T-helper 1 cell treated with Interleukin-12 subunit alpha and Interleukin-12 subunit beta and Interleukin-4 antibody, amounts not matched to agents 30 ng/mL and 1 ng/mL, for 36 hours (primary cell): Measurements from ENCODE around the gene WDPCP. TPM values are rescaled to one million over a fixed set of nuclear protein-coding genes. Genes with fewer than 3 reads are reported as not detected.
"Not testable (repeated sequence)": the region's sequence is repeated elsewhere in the genome, so short reads cannot be mapped to it uniquely, and the experiment has no call there.

Source experiments
- intact Hi-C: fragments of 100-400 bp; cut with micrococcal nuclease; formaldehyde crosslinking; loops from one replicate; pipeline ENCODE4 v1.15.1; 2024
- total RNA-seq: library from RNA; stranded (reverse); gene quantifications from 2 replicates; pipeline ENCODE4 v1.2.3, GENCODE V29; 2022

Gene WDPCP
- total RNA-seq, 1 donor from 2014 or later: 5.9 TPM

DNA sequence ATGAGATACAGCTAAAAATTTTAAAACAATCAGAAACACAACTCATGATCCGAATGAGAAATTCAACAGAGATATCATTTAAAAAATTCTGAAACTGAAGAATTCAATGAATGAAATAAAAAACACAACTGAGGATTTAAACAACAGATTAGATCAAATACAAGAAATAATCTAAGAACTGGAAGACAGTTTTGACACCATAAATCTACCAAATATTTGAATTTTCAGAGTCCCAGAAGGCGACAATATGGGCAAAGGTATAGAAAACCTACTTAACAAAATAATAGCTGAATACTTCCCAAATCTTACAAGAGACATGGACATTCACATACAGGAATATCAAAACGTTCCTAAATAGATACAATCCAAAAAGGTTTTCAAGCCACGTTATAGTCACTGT is 315.7 kb downstream of the WDPCP start:
- intact Hi-C loops: no loop called here

DNA sequence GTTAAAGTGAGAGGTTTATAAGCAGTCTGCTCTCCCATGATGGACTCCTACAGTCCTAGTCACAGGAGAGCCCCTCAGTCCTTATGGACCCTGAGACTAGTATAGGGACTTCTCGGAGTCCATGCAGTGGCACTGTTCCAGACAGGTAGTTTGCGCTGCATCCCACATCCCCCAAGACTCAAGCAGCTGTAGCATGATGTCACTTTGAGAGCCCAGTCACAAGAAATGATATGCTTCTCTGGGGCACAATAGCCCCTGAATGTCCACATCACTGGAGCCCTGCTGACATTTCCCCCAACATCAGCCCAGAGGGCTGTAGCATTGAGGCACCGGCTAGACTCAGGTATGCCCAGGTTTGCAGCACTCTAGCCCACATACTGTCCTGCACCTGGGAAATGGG is 317.6 kb downstream of the WDPCP start:
- intact Hi-C loops: no loop called here

DNA sequence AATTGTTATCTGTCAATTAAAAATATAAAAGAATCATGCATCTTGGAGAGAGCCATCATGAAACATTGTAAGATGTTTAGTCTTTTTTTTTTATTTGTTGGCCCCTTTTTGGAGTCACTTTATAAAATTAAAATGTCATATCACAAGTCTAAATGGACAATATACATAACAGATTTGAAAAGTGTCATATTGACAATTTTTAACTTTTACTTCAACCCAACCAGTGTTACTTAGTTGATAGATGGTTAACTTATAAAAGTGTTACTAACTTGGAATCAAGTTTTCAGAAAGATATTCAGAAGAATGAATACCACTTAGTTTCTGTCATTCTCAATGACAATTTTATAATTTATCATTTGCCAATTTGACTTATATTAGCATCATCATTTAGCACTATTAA is 319.3 kb downstream of the WDPCP start:
- intact Hi-C loops: no loop called here

DNA sequence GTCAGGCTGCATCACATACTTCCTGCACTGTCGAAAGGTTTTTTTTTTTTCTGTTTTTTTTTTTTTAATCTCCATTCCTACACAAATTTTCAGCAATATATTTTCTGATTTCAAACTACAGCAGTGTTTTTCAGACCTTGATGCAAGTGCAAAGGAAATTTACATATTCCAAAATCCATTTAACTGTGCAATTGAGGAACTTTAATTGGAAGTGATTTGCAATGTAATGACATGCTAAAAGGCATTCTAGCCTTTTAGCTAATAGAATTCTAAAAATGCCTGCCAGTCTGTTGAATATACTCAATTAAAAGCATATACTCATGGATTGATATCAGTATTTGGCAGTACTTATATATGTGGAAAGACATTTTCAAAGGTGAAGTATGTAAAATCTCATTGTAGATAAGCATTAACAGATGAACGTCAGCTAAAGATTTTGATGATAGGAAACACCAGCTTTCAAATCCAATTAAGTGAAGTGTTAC is 327.1 kb downstream of the WDPCP start:
- intact Hi-C loops: no loop called here

GRCh38 chr2:63257473-63257872 is 330.8 kb downstream of the WDPCP start:
- intact Hi-C loops: no loop called here

DNA sequence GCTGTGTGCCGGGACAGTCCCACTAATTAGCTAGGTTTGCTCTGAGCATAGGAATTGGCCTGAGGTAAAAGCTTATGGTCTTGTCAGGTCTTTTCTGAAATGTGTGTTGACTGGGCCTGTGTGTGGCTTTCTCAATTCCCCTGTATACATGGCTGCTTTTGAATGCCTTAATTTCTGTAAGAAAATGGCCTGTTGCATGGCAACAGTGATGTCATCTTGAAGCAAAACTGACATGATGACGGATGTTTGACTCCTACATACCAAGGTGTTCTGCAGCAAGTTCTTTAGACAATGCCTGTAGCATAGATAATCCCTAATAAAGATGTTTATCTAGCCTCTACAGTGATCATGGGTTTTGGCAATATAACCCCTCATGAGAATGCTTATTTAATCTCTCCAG is 339.1 kb downstream of the WDPCP start:
- intact Hi-C loops: no loop called here

- intact Hi-C loops: no loop called here
These were observed 345.5 kb downstream of the WDPCP start for GRCh38 chr2:63242747-63243146.

GRCh38 chr2:63225964-63226686 is 362.2 kb downstream of the WDPCP start:
- intact Hi-C loops: no loop called here

GRCh38 chr2:63218800-63219526 is 369.3 kb downstream of the WDPCP start:
- intact Hi-C loops: no loop called here

DNA sequence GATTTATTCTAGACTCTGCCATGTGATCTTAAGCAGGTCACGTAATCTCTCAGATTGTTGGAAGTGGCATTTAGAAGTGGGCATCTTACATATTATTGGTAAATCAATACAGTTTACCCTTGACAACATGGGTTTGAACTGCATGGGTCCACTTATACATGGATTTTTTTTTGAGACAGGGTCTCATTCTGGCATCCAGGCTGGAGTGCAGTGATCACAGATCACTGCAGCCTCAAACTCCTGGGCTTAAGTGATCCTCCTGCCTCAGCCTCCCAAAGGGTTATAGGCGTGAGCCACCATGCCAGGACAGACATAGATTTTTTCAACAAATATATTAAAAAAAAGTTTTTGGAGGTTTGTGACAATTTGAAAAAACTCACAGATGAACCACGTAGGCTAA is 393.0 kb downstream of the WDPCP start:
- intact Hi-C loops: no loop called here

- intact Hi-C loops: no loop called here
These were observed 394.1 kb downstream of the WDPCP start for GRCh38 chr2:63194175-63194574.

GRCh38 chr2:63192889-63193774 is 395.1 kb downstream of the WDPCP start:
- intact Hi-C loops: no loop called here

DNA sequence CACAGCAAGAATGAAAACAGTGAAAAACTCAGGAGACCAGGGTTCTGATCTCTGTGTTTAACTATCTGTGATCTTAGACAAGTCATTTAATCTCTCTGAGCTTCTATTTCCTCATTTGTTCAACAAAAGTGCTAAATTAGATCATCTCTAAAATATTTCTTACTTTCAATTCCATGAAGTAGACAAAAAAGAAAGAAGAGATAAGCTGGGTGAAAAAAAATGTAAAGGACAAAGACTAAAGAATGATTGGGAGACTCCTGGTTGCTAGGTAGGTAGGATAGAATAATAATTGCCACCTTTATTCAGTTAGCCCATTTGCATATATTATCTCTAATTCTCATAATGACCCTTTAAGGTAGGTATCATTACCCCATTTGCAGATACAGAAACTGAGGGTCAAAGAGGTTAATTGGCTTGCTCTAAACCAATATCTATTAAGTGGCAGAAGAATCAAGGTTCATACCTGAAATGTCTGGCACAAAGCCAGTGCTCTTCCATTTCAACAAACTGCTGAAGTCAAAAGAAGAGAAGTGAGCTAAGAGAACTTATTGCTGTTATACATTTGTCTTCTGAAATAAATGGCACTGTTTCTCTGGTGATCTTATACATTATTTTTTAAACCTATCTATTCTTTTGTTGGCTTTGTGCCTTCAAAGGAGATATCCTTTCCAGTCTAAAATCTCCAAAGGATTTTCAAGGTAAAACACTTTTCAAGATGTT is 395.9 kb downstream of the WDPCP start:
- intact Hi-C loops: no loop called here

DNA sequence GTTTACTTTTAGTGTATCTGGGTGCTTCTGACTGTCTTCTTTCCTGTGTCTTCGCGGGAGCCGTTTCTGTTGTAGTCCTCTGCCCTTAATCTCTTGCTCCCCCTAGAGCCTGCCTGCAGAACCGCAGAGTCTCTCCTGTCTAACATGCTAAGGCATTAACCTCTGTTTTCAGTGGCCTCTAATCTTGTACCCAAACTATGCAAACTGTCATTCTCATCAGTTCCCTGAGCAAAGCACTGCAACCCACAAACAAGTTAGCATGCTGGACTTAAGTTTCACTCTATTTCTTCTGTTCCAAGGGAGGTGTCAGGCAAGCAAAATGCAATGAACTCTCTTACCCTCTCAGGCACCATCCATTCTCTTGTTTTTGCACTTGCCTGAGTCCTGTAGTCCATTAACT is 399.3 kb downstream of the WDPCP start:
- intact Hi-C loops: loop anchor here (1.0 to 10.0 kb wide), 2 partner anchors 402 to 734 kb away; no protein-coding TSS in a partner anchor

DNA sequence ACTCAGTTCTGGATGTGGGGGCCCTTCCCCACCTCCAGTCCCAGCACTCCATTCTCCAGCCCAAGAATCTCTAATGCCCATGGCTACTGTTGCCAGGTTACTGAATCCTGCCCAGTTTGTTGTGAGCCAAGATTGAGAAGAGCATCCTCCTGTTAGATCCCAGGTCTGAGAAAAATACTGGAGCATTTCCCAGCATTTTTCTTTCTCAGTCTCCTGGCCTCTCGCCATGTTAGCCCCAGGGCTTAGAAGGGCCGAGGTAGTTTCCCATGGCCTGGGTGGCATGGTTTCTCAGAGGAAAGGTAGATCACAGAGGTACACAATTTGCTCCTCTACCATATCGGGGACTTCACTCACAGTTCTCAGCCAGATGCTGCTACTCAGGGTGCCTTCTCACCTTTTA is 401.9 kb downstream of the WDPCP start:
- intact Hi-C loops: loop anchor here (10.0 kb wide), 1 partner anchor 732 kb away; no protein-coding TSS in a partner anchor

DNA sequence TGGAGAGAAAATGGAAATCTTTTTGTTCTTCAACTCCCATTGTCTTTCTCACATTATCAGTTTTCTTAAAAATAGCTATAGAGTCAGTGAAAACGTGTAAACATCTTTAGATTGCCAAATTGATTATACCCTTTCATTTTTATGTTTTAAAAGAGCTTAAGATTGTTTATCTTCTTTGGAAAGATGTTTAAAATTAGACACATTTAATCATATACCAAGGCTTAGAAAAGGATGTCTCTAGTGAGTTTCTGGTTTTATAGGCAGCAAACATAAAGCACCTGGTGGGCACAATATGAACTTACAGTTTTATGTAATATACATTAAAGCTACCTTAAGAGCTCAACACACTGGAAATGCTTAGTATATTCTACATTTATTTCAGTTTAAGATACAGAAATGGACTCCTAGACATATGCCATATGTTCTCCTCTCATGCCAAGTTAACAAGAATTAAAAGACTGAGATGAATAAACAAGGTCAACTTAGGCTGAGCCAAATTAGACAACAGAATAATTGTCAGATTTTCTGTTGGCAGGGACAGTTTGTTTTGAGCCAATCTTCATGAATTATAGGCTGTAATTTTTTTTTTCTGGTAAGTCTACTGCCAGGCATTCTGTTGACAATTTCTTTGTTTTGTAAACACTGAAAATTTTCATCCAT is 425.0 kb downstream of the WDPCP start:
- intact Hi-C loops: no loop called here

- intact Hi-C loops: no loop called here
These were observed 429.0 kb downstream of the WDPCP start for GRCh38 chr2:63159262-63159661.

- intact Hi-C loops: not testable (repeated sequence)
These were observed 451.6 kb downstream of the WDPCP start for GRCh38 chr2:63136683-63137082.

- intact Hi-C loops: no loop called here
These were observed 456.3 kb downstream of the WDPCP start for GRCh38 chr2:63132020-63132419.

GRCh38 chr2:63131196-63131595 is 457.1 kb downstream of the WDPCP start:
- intact Hi-C loops: no loop called here
